Panc1 (cell line): ENCODE measurements around the gene POU2AF1. TPM values are rescaled to one million over a fixed set of nuclear protein-coding genes. Genes with fewer than 3 reads are reported as not detected.
A peak's percentile ranks its signal among the peaks of the same experiment; 100 is the strongest.
"Not testable (repeated sequence)": the region's sequence is repeated elsewhere in the genome, so short reads cannot be mapped to it uniquely, and the experiment has no call there.

ENCODE experiments used
- ATAC-seq: fragments of 200-7000 bp; cut with Tn5 transposase; 2 replicates; pipeline ENCODE4 v1.9.1; 2020; ENCODE audit warnings: mild to moderate bottlenecking, moderate library complexity
- BruUV-seq: library from RNA; stranded (reverse); fragments of 400-500 nt; replicated peaks from 2 replicates; lab custom pipeline; 2021; lab: Mats Ljungman, UMichigan
- CTCF ChIA-PET: fragments of 300-600 bp; sonication (Branson Sonifier 250); formaldehyde crosslinking; loops from one replicate; lab custom pipeline; 2022; ENCODE audit warnings: antibody characterized with exemption; lab: Charles Lee
- POLR2A ChIA-PET: fragments of 300-600 bp; sonication (Branson Sonifier 250); formaldehyde crosslinking; loops from one replicate; lab custom pipeline; 2022; ENCODE audit warnings: antibody characterized with exemption; lab: Charles Lee
- DNase-seq: peaks from one replicate; pipeline ENCODE4 v3.0.0-alpha.2; 2010; ENCODE audit warnings: low read depth, low spot score
- H3K27ac ChIP-seq: 2 replicates; pipeline ENCODE4 v1.5.1; 2011; ENCODE audit warnings: mild to moderate bottlenecking, low read length, inconsistent platforms
- H3K27me3 ChIP-seq: fragments of 200-500 bp; sonication (Bioruptor generic); 2 replicates; pipeline ENCODE4 v1.6.0; 2014; ENCODE audit warnings: low read length, inconsistent platforms; ENCODE audit not compliant: control insufficient read depth, insufficient read depth
- H3K36me3 ChIP-seq: fragments of 200-500 bp; sonication (Bioruptor generic); 2 replicates; pipeline ENCODE4 v1.5.1; 2014; ENCODE audit warnings: inconsistent platforms, mild to moderate bottlenecking, low read length, moderate library complexity; ENCODE audit not compliant: control insufficient read depth, insufficient read depth
- H3K4me1 ChIP-seq: 2 replicates; pipeline ENCODE4 v1.5.1; 2011; ENCODE audit warnings: inconsistent platforms, mild to moderate bottlenecking, low read length, moderate library complexity; ENCODE audit not compliant: control insufficient read depth, insufficient read depth
- H3K4me3 ChIP-seq, 2 experiments: 2 replicates each; pipeline ENCODE4 v1.5.1; 2011 to 2012; ENCODE audit warnings: low read depth in 2 of 2, low read length in 2 of 2, mild to moderate bottlenecking in 2 of 2, inconsistent platforms in 1 of 2, moderate library complexity in 1 of 2
- H3K9me3 ChIP-seq: fragments of 200-500 bp; sonication (Bioruptor generic); 2 replicates; pipeline ENCODE4 v1.5.1; 2014; ENCODE audit warnings: low read depth, mild to moderate bottlenecking, inconsistent platforms, low read length, moderate library complexity; ENCODE audit not compliant: control insufficient read depth, insufficient read depth
- POLR2AphosphoS5 ChIP-seq: IDR thresholded peaks from 2 replicates; pipeline ENCODE4 v1.6.1; 2012; ENCODE audit warnings: mild to moderate bottlenecking, low read depth, low read length, moderate library complexity
- SIN3A ChIP-seq: IDR thresholded peaks from 2 replicates; pipeline ENCODE4 v1.6.1; 2012; ENCODE audit warnings: low read depth, mild to moderate bottlenecking, low read length, moderate library complexity, borderline replicate concordance; ENCODE audit not compliant: insufficient read depth
- TCF7L2 ChIP-seq: IDR thresholded peaks from 2 replicates; pipeline ENCODE4 v1.6.1; 2011; ENCODE audit warnings: mild to moderate bottlenecking, low read depth, low read length, inconsistent platforms
- in situ Hi-C: cut with HindIII; loops from 2 replicates; pipeline ENCODE4 v1.10.0; 2016; ENCODE audit warnings: low sequenced_read_pairs, low pct_unique_long_range_greater_than_20kb
- intact Hi-C: fragments of 100-400 bp; cut with micrococcal nuclease; formaldehyde crosslinking; loops from one replicate; pipeline ENCODE4 v1.10.0; 2022; ENCODE audit not compliant: unreplicated experiment
- total RNA-seq: library from RNA; stranded (reverse); gene quantifications from one replicate; pipeline ENCODE4 v1.2.1, GENCODE V29; 2021; ENCODE audit not compliant: unreplicated experiment
- TF ChIP-seq, protein P1 (sequence below): fragments of 450-650 bp; IDR thresholded peaks from 2 replicates; pipeline ENCODE4 v1.5.1; 2017; ENCODE audit warnings: mild to moderate bottlenecking
- TF ChIP-seq, protein P2 (sequence below), 2 experiments: IDR thresholded peaks; 2 replicates each; pipeline ENCODE4 v1.6.1; 2011 to 2012; ENCODE audit warnings: low read depth in 2 of 2, control low read depth in 1 of 2, low read length in 1 of 2, mild to moderate bottlenecking in 1 of 2, moderate library complexity in 1 of 2; ENCODE audit not compliant: insufficient read depth in 1 of 2

Gene POU2AF1
- total RNA-seq, 1 experiment from 2014 or later: 0.18 TPM

DNA sequence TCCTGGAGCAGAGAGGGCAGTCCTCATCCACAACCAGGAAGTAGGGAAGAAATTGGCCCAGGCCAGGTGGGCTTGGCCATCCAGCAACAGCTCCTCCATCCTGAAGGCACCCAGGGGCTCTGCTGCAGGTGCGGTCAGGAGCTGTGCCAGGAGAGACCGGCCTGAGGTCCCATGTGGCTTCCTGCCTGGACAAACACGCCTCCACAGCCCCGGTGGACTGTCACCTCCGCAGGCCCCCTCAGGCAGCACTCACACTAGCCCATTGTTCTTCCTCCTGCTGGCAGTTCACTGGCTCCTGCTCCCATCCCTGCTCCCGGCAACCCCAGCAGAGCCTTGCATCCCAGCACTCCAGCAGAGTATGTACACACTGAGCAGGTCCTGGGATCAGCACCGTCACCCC, 16.0 kb upstream of the POU2AF1 start:
- H3K4me3 ChIP-seq: no peak overlapping the region
- no peaks in the 10 kb centered on the region for H3K36me3 ChIP-seq
- H3K4me1 ChIP-seq: no peaks in the 10 kb centered on the region
- ChIA-PET POLR2A (no interaction called here), CTCF (no interaction called here)
- intact Hi-C loops: no loop called here
- DNase-seq (no peak), ATAC-seq (0 out of 2 replicates have a peak, but pooled peaks have one; percentile 36)
- no peaks in the 10 kb centered on the region for H3K9me3 ChIP-seq
- no peak for TF ChIP-seq SIN3A
- no peak for TF ChIP-seq POLR2AphosphoS5
- no TSS peak for BruUV-seq
- H3K27ac ChIP-seq: no peak overlapping the region
- in situ Hi-C loops: no loop called here
- peaks cover 2% of the 10 kb centered on the region; the same call in 1 of the 2 replicates for H3K27me3 ChIP-seq

DNA sequence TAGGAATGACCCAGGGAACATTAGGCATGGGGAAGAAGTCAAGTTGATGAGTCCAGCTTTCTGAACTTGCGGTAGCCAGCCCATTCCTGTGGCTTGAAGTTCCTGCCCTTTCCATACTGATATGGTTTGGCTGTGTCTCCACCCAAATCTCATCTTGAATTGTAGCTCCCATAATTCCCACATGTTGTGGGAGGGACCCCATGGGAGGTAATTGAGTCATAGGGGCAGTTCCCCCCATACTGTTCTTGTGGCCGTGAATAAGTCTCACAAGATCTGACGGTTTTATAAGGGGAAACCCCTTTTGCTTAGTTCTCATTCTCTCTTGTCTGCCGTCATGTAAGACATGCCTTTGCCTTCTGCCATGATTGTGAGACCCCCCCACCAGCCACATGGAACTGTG, 15.1 kb upstream of the POU2AF1 start:
- BruUV-seq, in situ Hi-C loops, intact Hi-C loops, H3K9me3 ChIP-seq, H3K4me1 ChIP-seq, H3K4me3 ChIP-seq, DNase-seq, H3K27me3 ChIP-seq, H3K36me3 ChIP-seq, ATAC-seq, POLR2A ChIA-PET, CTCF ChIA-PET, H3K27ac ChIP-seq: not testable (repeated sequence)

DNA sequence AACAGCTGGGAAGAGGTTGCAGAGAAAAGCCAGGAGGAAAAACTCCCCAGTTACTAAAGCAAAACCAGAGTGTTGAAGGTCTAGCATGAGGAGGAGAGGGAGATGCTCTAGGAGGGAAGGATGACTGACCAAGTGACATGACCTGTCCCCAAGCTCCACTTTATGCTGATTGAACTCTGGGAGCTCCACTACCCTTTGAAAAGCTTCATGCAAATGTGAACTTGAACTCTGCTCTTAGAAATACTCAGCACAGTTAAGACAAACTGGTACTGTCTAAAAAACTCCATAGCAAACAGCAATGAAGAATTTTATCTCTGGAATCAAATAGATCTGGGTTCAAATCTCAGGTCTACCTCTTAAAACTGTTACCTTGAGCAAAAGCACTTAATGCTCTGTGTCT, 14.5 kb upstream of the POU2AF1 start:
- no peak overlapping the region for H3K4me3 ChIP-seq
- no peak overlapping the region for H3K27ac ChIP-seq
- peaks cover 2% of the 10 kb centered on the region; the same call in 1 of the 2 replicates for H3K27me3 ChIP-seq
- no TSS peak for BruUV-seq
- H3K9me3 ChIP-seq: no peaks in the 10 kb centered on the region
- POLR2A ChIA-PET: no interaction called here
- CTCF ChIA-PET: interaction anchor here (0.6 kb wide), 1 partner anchor 16 kb away, joined by 4 read pairs; no protein-coding TSS in a partner anchor
- ATAC-seq: no peak
- intact Hi-C loops (no loop called here), in situ Hi-C loops (no loop called here)
- no peak for DNase-seq
- TF ChIP-seq, protein P1, sequence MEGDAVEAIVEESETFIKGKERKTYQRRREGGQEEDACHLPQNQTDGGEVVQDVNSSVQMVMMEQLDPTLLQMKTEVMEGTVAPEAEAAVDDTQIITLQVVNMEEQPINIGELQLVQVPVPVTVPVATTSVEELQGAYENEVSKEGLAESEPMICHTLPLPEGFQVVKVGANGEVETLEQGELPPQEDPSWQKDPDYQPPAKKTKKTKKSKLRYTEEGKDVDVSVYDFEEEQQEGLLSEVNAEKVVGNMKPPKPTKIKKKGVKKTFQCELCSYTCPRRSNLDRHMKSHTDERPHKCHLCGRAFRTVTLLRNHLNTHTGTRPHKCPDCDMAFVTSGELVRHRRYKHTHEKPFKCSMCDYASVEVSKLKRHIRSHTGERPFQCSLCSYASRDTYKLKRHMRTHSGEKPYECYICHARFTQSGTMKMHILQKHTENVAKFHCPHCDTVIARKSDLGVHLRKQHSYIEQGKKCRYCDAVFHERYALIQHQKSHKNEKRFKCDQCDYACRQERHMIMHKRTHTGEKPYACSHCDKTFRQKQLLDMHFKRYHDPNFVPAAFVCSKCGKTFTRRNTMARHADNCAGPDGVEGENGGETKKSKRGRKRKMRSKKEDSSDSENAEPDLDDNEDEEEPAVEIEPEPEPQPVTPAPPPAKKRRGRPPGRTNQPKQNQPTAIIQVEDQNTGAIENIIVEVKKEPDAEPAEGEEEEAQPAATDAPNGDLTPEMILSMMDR: no peak
- no peak for TF ChIP-seq TCF7L2
- no peak for TF ChIP-seq SIN3A
- TF ChIP-seq, protein P2, sequence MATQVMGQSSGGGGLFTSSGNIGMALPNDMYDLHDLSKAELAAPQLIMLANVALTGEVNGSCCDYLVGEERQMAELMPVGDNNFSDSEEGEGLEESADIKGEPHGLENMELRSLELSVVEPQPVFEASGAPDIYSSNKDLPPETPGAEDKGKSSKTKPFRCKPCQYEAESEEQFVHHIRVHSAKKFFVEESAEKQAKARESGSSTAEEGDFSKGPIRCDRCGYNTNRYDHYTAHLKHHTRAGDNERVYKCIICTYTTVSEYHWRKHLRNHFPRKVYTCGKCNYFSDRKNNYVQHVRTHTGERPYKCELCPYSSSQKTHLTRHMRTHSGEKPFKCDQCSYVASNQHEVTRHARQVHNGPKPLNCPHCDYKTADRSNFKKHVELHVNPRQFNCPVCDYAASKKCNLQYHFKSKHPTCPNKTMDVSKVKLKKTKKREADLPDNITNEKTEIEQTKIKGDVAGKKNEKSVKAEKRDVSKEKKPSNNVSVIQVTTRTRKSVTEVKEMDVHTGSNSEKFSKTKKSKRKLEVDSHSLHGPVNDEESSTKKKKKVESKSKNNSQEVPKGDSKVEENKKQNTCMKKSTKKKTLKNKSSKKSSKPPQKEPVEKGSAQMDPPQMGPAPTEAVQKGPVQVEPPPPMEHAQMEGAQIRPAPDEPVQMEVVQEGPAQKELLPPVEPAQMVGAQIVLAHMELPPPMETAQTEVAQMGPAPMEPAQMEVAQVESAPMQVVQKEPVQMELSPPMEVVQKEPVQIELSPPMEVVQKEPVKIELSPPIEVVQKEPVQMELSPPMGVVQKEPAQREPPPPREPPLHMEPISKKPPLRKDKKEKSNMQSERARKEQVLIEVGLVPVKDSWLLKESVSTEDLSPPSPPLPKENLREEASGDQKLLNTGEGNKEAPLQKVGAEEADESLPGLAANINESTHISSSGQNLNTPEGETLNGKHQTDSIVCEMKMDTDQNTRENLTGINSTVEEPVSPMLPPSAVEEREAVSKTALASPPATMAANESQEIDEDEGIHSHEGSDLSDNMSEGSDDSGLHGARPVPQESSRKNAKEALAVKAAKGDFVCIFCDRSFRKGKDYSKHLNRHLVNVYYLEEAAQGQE (IDR thresholded peaks at IDR 0.05; ENCODE audit: insufficient read depth in 1 of 2, low read depth in 2 of 2, low read length in 1 of 2): no peak
- TF ChIP-seq POLR2AphosphoS5: no peak
- no peaks in the 10 kb centered on the region for H3K36me3 ChIP-seq
- H3K4me1 ChIP-seq: no peaks in the 10 kb centered on the region
